ENCODE data around the gene BICD2.
A peak's percentile ranks its signal among the peaks of the same experiment; 100 is the strongest.

Gene BICD2

DNA sequence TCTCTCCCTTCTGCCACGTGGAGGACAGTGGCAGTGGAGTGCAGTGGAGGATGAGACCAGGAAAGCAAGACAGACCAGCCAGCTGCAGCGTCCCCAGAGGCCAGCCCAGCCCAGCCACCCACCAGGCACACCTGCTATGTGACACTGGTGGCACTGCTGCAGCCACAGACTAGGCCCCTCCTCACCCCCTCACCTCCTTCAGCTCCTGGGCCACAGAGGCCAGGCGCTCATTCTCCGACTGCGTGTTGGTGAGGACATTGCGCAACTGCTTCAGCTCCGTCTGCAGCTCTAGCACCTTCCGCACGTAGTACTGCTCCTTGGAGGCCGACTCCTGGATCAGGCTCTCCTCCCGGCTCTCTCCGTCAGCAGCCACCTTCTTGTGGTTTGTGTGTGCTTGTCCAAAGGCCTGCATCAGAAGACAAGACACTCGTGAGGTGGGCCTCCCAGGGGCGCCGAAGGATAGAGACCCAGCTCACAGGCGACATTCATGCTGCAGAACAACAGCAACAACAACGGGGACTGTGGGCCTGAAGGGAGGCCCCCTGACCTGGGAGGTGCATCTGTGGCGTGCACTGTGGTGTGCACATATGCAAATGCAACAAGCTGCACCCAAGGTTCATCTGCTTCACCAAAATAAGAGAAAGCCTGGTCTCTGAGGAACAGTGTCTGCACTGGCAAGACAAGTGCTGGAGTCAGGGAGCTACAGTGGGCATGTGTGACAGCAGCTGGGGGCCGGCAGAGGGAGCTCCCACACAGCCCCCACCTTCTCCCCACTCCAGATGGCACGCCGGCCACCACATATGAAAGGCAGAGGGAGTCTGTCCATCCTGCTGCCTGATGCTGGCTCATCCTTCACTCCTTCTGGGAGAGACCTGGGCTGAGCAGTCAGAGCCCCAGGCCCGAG is 35.5 kb downstream of the BICD2 start:
- ATAC-seq, result peak; percentile 76
- TF ChIP-seq BACH2 (CRISPR knock-in tag; IDR thresholded peaks at IDR 0.05; ENCODE audit: borderline replicate concordance), result no peak
- no peak for TF ChIP-seq PATZ1 (CRISPR knock-in tag; IDR thresholded peaks at IDR 0.05; ENCODE audit: borderline replicate concordance)
- TF ChIP-seq RARB (CRISPR knock-in tag; IDR thresholded peaks at IDR 0.05), result no peak

GRCh38 chr9:92727716-92728700 is 36.6 kb downstream of the BICD2 start:
- no peak for TF ChIP-seq CSDC2 (CRISPR knock-in tag; IDR thresholded peaks at IDR 0.05)
- TF ChIP-seq ARNTL (CRISPR knock-in tag; IDR thresholded peaks at IDR 0.05; ENCODE audit: borderline replicate concordance, low read depth), result no peak
- TF ChIP-seq PPARA (CRISPR knock-in tag; IDR thresholded peaks at IDR 0.05; ENCODE audit: borderline replicate concordance), result no peak
- no peak for TF ChIP-seq ISL1 (CRISPR knock-in tag; IDR thresholded peaks at IDR 0.05)
- no peak for ATAC-seq

DNA sequence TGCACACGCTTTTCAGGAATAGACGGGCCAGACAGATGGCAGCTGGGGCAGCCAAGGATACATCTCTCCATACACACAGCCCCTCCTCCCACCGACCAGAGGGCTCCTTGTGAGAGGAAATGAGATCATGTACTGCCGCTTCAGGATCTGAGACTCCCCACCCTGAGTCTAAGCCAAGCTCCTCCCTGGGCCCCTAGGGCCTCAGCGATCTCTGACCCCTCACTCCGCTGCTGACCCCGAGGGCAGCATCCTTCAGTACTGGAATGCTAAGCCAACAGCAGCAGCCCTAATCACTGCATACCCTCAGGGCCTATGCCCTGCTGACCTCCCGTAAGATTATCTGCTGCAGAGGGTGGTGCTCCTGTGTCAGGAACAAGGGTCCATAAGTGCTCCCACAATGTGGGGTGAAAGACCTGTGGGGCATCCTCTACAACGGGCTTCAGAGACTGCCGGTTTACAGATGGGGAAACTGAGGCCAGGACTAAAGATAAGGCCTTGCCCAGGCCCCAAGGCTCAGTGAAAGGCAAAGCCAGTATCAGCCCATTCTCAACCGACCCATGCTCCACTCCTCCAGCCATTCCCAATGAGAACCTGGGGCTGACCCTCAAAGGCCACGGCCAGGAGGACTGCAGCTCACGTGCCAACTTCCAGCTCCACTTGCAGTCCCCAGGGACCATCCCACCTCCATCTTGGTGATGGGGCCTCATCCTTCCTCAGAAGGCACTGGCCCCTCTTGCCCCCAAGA is 37.5 kb downstream of the BICD2 start:
- TF ChIP-seq ZFP3 (CRISPR knock-in tag; IDR thresholded peaks at IDR 0.05), result no peak
- no peak for TF ChIP-seq TCF4 (CRISPR knock-in tag; IDR thresholded peaks at IDR 0.05; ENCODE audit: borderline replicate concordance)
- no peak for TF ChIP-seq ARNTL (CRISPR knock-in tag; IDR thresholded peaks at IDR 0.05; ENCODE audit: borderline replicate concordance, low read depth)
- ATAC-seq, result no peak

DNA sequence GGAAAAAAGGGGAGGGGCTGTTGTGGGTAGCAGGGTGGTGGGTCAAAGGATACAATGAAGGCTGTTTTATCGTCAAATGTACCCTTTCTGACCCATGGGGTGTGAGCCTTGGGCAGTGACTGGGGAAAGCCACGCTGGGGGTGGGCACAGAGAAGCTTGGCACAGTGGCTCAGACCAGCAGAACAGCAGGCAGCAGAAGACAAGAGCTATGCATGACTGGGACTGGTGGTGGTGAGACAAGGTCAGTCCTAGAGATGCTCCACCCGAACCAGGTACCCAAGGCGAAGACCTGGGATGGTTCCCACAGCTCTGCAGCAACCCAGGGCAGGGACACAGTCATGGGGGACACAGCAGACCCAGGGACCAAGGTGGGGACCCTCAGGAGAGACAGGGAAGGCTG is 38.3 kb downstream of the BICD2 start:
- ATAC-seq, result no peak
- TF ChIP-seq, protein P1, sequence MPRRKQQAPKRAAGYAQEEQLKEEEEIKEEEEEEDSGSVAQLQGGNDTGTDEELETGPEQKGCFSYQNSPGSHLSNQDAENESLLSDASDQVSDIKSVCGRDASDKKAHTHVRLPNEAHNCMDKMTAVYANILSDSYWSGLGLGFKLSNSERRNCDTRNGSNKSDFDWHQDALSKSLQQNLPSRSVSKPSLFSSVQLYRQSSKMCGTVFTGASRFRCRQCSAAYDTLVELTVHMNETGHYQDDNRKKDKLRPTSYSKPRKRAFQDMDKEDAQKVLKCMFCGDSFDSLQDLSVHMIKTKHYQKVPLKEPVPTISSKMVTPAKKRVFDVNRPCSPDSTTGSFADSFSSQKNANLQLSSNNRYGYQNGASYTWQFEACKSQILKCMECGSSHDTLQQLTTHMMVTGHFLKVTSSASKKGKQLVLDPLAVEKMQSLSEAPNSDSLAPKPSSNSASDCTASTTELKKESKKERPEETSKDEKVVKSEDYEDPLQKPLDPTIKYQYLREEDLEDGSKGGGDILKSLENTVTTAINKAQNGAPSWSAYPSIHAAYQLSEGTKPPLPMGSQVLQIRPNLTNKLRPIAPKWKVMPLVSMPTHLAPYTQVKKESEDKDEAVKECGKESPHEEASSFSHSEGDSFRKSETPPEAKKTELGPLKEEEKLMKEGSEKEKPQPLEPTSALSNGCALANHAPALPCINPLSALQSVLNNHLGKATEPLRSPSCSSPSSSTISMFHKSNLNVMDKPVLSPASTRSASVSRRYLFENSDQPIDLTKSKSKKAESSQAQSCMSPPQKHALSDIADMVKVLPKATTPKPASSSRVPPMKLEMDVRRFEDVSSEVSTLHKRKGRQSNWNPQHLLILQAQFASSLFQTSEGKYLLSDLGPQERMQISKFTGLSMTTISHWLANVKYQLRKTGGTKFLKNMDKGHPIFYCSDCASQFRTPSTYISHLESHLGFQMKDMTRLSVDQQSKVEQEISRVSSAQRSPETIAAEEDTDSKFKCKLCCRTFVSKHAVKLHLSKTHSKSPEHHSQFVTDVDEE (CRISPR knock-in tag; IDR thresholded peaks at IDR 0.05), result no peak
- no peak for TF ChIP-seq PATZ1 (CRISPR knock-in tag; IDR thresholded peaks at IDR 0.05; ENCODE audit: borderline replicate concordance)
- TF ChIP-seq ZNF8 (CRISPR knock-in tag; IDR thresholded peaks at IDR 0.05), result no peak

DNA sequence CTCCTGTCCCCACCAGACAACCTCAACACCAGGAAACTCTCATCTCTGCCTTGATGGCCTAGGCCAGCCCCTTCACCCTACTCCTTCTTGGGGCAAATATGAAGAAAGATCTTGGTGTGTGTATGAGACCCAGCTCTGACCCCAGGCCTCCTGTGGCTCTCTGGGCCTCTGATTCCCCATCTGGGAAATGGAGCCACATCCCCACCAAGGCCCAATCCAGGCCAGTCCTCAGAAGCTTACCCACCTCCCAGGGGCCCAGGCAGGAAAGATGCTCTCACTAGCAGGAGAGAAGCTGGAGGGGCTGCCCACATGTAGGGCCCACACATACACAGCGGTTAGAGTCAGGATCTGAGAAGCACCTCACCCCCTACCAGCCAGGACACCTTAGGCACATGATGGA is 38.9 kb downstream of the BICD2 start:
- TF ChIP-seq ARNTL (CRISPR knock-in tag; IDR thresholded peaks at IDR 0.05; ENCODE audit: borderline replicate concordance, low read depth) (no peak), CREB5 (CRISPR knock-in tag; IDR thresholded peaks at IDR 0.05; ENCODE audit: low read depth) (no peak), CSRNP3 (CRISPR knock-in tag; IDR thresholded peaks at IDR 0.05) (no peak), ZFP30 (CRISPR knock-in tag; IDR thresholded peaks at IDR 0.05) (no peak), ESRRG (CRISPR knock-in tag; IDR thresholded peaks at IDR 0.05) (no peak), PPARA (CRISPR knock-in tag; IDR thresholded peaks at IDR 0.05; ENCODE audit: borderline replicate concordance) (no peak), GLIS3 (CRISPR knock-in tag; IDR thresholded peaks at IDR 0.05) (no peak), BACH2 (CRISPR knock-in tag; IDR thresholded peaks at IDR 0.05; ENCODE audit: borderline replicate concordance) (no peak), ZFP3 (CRISPR knock-in tag; IDR thresholded peaks at IDR 0.05) (no peak), CSDC2 (CRISPR knock-in tag; IDR thresholded peaks at IDR 0.05) (no peak), ZC3H10 (CRISPR knock-in tag; IDR thresholded peaks at IDR 0.05) (no peak), RARB (CRISPR knock-in tag; IDR thresholded peaks at IDR 0.05) (no peak)
- TF ChIP-seq, protein P1 (CRISPR knock-in tag; IDR thresholded peaks at IDR 0.05), result no peak
- ATAC-seq, result no peak

Data from SK-N-SH treated with all-trans-retinoic acid at 6 μM for 48 hours (cell line).